Esophagus muscularis mucosa (tissue), 4 donors: ENCODE results near the gene SIPA1L3. TPM values are rescaled to one million over a fixed set of nuclear protein-coding genes. Genes with fewer than 3 reads are reported as not detected.

Experiments used
- DNase-seq: peaks from one replicate; pipeline ENCODE4 v3.0.0-alpha.2; 2017; ENCODE audit errors: extremely low spot score
- H3K27ac ChIP-seq, 4 donors: fragments of 200-600 bp; sonication (generic); replicated peaks in 1 of 4; 1 replicate in 3 of 4; 2 replicates in 1 of 4; pipeline ENCODE4 v1.5.1; 2016 to 2019; ENCODE audit warnings: mild to moderate bottlenecking in 1 of 4
- H3K27me3 ChIP-seq, 4 donors: fragments of 200-600 bp; sonication (generic); one replicate each; pipeline versions ENCODE4 v1.5.1 to v1.6.0; 2016 to 2019
- H3K36me3 ChIP-seq, 4 donors: fragments of 200-600 bp; sonication (generic); one replicate each; pipeline ENCODE4 v1.5.1; 2016 to 2019
- H3K4me1 ChIP-seq, 4 donors: fragments of 200-600 bp; sonication (generic); one replicate each; pipeline ENCODE4 v1.5.1; 2016 to 2019
- H3K4me3 ChIP-seq, 4 donors: fragments of 200-600 bp; sonication (generic); 1 replicate in 2 of 4; 2 replicates in 2 of 4; pipeline ENCODE4 v1.5.1; 2016 to 2019; ENCODE audit warnings: mild to moderate bottlenecking in 4 of 4, moderate library complexity in 1 of 4
- H3K9me3 ChIP-seq, 4 donors: fragments of 200-600 bp; sonication (generic); 1 replicate in 3 of 4; 2 replicates in 1 of 4; pipeline ENCODE4 v1.5.1; 2016 to 2019
- CTCF ChIP-seq, 3 experiments: fragments of 200-600 bp in 2 of 3; fragments of 450-650 bp in 1 of 3; sonication (generic) in 2 of 3; IDR thresholded peaks; one replicate each; pipeline ENCODE4 v1.5.1; 2017 to 2019; ENCODE audit warnings: antibody characterized with exemption in 3 of 3, mild to moderate bottlenecking in 2 of 3, moderate library complexity in 1 of 3
- EP300 ChIP-seq: sonication (generic); formaldehyde crosslinking; IDR thresholded peaks from one replicate; pipeline ENCODE4 v1.6.1; 2017; ENCODE audit warnings: antibody characterized with exemption
- POLR2A ChIP-seq: fragments of 450-650 bp; IDR thresholded peaks from one replicate; pipeline ENCODE4 v1.6.1; 2017; ENCODE audit warnings: antibody characterized with exemption, moderate library complexity, mild to moderate bottlenecking, low read depth
- POLR2AphosphoS5 ChIP-seq, 2 donors: sonication (generic); formaldehyde crosslinking; IDR thresholded peaks; one replicate each; pipeline ENCODE4 v1.6.1; 2017; ENCODE audit warnings: antibody characterized with exemption in 2 of 2
- WGBS: methylation state at CpG from one replicate; pipeline ENCODE4 v1.1.5; 2018; 5-methylcytosine and 5-hydroxymethylcytosine counted together
- intact Hi-C: fragments of 100-400 bp; cut with DNase I; formaldehyde crosslinking; loops from one replicate; pipeline ENCODE4 v1.15.1; 2023
- total RNA-seq, 4 donors: library from RNA; depleted of rRNA; stranded (reverse); fragments of >200 nt; gene quantifications; one replicate each; pipeline versions ENCODE4 v1.1.0 to v1.2.1, GENCODE V29; 2016

SIPA1L3 gene
- total RNA-seq, 4 donors from 2014 or later: 10.4 to 17.9 (median 13.2) TPM

GRCh38 chr19:38163419-38164290 is 256.6 kb downstream of the SIPA1L3 start:
- Histone ChIP-seq H3K27me3 (no peaks in the 10 kb centered on the region), H3K4me3 (no peak overlapping the region), H3K27ac (no peak overlapping the region), H3K9me3 (peaks cover 0 to 14% (median 13%) of the 10 kb centered on the region in 4 donors), H3K4me1 (no peaks in the 10 kb centered on the region), H3K36me3 (peaks cover 36 to 86% (median 57%) of the 10 kb centered on the region in 4 donors)
- intact Hi-C loops: no loop called here
- no peak for DNase-seq
- WGBS: 95% methylated on average over 23 of the region's 23 CpGs
- TF ChIP-seq EP300 (no peak), POLR2AphosphoS5 (IDR thresholded peaks at IDR 0.05) (no peak), CTCF (IDR thresholded peaks at IDR 0.05) (no peak), POLR2A (no peak)

DNA sequence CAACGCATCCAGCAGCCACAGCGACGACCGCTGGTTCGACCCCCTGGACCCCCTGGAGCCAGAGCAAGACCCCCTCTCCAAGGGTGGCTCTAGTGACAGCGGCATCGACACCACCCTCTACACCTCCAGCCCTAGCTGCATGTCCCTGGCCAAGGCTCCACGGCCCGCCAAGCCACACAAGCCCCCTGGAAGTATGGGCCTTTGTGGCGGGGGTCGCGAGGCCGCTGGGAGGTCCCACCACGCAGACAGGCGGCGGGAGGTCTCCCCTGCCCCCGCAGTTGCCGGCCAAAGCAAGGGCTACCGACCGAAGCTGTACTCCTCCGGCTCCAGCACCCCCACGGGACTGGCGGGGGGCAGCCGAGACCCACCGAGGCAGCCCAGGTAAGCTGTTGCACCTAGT is 257.5 kb downstream of the SIPA1L3 start:
- DNase-seq: no peak
- Histone ChIP-seq H3K27me3 (no peaks in the 10 kb centered on the region), H3K9me3 (peaks cover 0 to 14% (median 13%) of the 10 kb centered on the region in 4 donors), H3K27ac (no peak overlapping the region), H3K36me3 (peaks cover 36 to 86% (median 53%) of the 10 kb centered on the region in 4 donors), H3K4me3 (no peak overlapping the region), H3K4me1 (no peaks in the 10 kb centered on the region)
- intact Hi-C loops: no loop called here
- TF ChIP-seq EP300: no peak
- TF ChIP-seq CTCF (IDR thresholded peaks at IDR 0.05): no peak
- no peak for TF ChIP-seq POLR2AphosphoS5 (IDR thresholded peaks at IDR 0.05)
- TF ChIP-seq POLR2A: no peak
- WGBS: over 99% methylated on average over 18 of the region's 25 CpGs

DNA sequence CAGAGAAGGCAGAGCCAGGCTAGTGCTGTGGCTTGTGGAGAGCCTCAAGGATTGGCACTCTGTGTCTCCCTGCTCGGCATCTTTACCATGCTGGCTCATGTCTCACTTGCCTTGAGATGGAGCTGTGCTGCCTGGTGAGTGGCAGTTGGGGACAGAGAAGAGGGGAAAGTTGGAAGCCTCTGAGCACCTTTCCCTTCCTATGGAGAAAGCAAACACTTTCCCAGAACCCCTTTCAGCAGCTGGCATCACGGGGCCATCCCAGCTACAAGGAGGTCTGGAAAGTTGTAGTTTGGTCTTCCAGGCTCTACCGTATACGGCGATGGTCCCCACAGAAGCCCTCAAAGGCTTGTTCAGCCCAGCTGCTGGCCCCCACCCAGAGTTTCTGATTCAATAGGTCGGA is 258.3 kb downstream of the SIPA1L3 start:
- TF ChIP-seq POLR2A: no peak
- no peak for TF ChIP-seq CTCF (IDR thresholded peaks at IDR 0.05)
- TF ChIP-seq EP300: no peak
- no peak for TF ChIP-seq POLR2AphosphoS5 (IDR thresholded peaks at IDR 0.05)
- WGBS: 94% methylated on average over 6 of the region's 6 CpGs

GRCh38 chr19:38168637-38169036 is 261.6 kb downstream of the SIPA1L3 start:
- no peak overlapping the region for H3K27ac ChIP-seq
- H3K4me3 ChIP-seq: no peak overlapping the region
- no peaks in the 10 kb centered on the region for H3K27me3 ChIP-seq
- intact Hi-C loops: no loop called here
- H3K9me3 ChIP-seq: no peaks in the 10 kb centered on the region
- DNase-seq: no peak
- WGBS: 96% methylated on average over 4 of the region's 4 CpGs
- peaks cover 0 to 6% (median 2%) of the 10 kb centered on the region in 4 donors for H3K4me1 ChIP-seq
- peaks cover 22 to 61% (median 34%) of the 10 kb centered on the region in 4 donors for H3K36me3 ChIP-seq
- TF ChIP-seq EP300 (no peak), CTCF (IDR thresholded peaks at IDR 0.05) (no peak)

More for the DNA sequence above, 258.3 kb downstream of the SIPA1L3 start:
- Histone ChIP-seq H3K36me3 (peaks cover 36 to 79% (median 54%) of the 10 kb centered on the region in 4 donors), H3K4me1 (no peaks in the 10 kb centered on the region), H3K9me3 (peaks cover 0 to 14% (median 13%) of the 10 kb centered on the region in 4 donors), H3K27me3 (no peaks in the 10 kb centered on the region), H3K27ac (no peak overlapping the region), H3K4me3 (no peak overlapping the region)
- DNase-seq: no peak
- intact Hi-C loops: no loop called here
